Lung (tissue), 12 donors: ENCODE data around the gene PPM1F. TPM values are rescaled to one million over a fixed set of nuclear protein-coding genes. Genes with fewer than 3 reads are reported as not detected.

ENCODE experiments used
- ATAC-seq: fragments of 200-7000 bp; cut with Tn5 transposase; one replicate; pipeline ENCODE4 v1.9.1; 2020; ENCODE audit warnings: moderate number of reproducible peaks; ENCODE audit not compliant: insufficient read depth, low FRiP score
- DNase-seq, 3 donors: peaks; one replicate each; pipeline ENCODE4 v3.0.0-alpha.2; 2013 to 2017
- H3K27ac ChIP-seq, 2 donors: one replicate each; pipeline ENCODE4 v1.5.1; 2013; ENCODE audit warnings: mild to moderate bottlenecking in 2 of 2, moderate library complexity in 2 of 2, control low read depth in 1 of 2, inconsistent platforms in 1 of 2, low read depth in 1 of 2, low read length in 1 of 2
- H3K27me3 ChIP-seq, 3 donors: one replicate each; pipeline ENCODE4 v1.5.1; 2013; ENCODE audit warnings: low read length in 2 of 3; ENCODE audit not compliant: control insufficient read depth in 3 of 3, insufficient read depth in 3 of 3
- H3K36me3 ChIP-seq, 4 donors: one replicate each; pipeline ENCODE4 v1.5.1; 2013; ENCODE audit warnings: low read length in 4 of 4, mild to moderate bottlenecking in 1 of 4, moderate library complexity in 1 of 4; ENCODE audit not compliant: control insufficient read depth in 4 of 4, insufficient read depth in 4 of 4
- H3K4me1 ChIP-seq, 5 donors: one replicate each; pipeline ENCODE4 v1.5.1; 2013; ENCODE audit warnings: low read length in 5 of 5, mild to moderate bottlenecking in 2 of 5, moderate library complexity in 1 of 5; ENCODE audit not compliant: control insufficient read depth in 5 of 5, insufficient read depth in 5 of 5
- H3K4me3 ChIP-seq: one replicate; pipeline ENCODE4 v1.5.1; 2013; ENCODE audit warnings: mild to moderate bottlenecking, control low read depth, moderate library complexity
- H3K9ac ChIP-seq, 2 donors: one replicate each; pipeline ENCODE4 v1.5.1; 2013; ENCODE audit warnings: low read length in 2 of 2, control low read depth in 1 of 2; ENCODE audit not compliant: insufficient read depth in 1 of 2
- H3K9me3 ChIP-seq, 4 donors: one replicate each; pipeline ENCODE4 v1.5.1; 2013; ENCODE audit warnings: low read length in 3 of 4, mild to moderate bottlenecking in 1 of 4, moderate library complexity in 1 of 4; ENCODE audit not compliant: control insufficient read depth in 4 of 4, insufficient read depth in 3 of 4
- WGBS, 2 donors: extraction: QIAGEN DNeasy Blood & Tissue Kit; methylation state at CpG; one replicate each; pipeline ENCODE4 v1.1.7; 2013; 5-methylcytosine and 5-hydroxymethylcytosine counted together
- polyA plus RNA-seq, 2 donors: library from polyadenylated mRNA; stranded (reverse); fragments of 200-250 nt; gene quantifications; one replicate each; pipeline ENCODE4 v1.2.1, GENCODE V29; 2013
- total RNA-seq, 2 donors: library from RNA; depleted of rRNA in 1 of 2; stranded (reverse); fragments of >200 nt in 1 of 2; gene quantifications; one replicate each; pipeline ENCODE4 v1.2.1, GENCODE V29; 2014 to 2021
- TF ChIP-seq, protein P1 (sequence below): IDR thresholded peaks from 2 replicates; pipeline ENCODE4 v1.5.1; 2012; ENCODE audit warnings: mild to moderate bottlenecking; ENCODE audit errors: control extremely low read depth, extremely low read depth
- donor health status: control.
- donor health status: control.
- donor health status: Bipolar disorder and iron deficiency.
- donor health status: healthy.
- donor health status: DM: yes; HTN: yes; CAD: no.

PPM1F gene
- total and polyA plus RNA-seq, 4 donors: 25.8 to 62.4 (median 32.6) TPM

DNA sequence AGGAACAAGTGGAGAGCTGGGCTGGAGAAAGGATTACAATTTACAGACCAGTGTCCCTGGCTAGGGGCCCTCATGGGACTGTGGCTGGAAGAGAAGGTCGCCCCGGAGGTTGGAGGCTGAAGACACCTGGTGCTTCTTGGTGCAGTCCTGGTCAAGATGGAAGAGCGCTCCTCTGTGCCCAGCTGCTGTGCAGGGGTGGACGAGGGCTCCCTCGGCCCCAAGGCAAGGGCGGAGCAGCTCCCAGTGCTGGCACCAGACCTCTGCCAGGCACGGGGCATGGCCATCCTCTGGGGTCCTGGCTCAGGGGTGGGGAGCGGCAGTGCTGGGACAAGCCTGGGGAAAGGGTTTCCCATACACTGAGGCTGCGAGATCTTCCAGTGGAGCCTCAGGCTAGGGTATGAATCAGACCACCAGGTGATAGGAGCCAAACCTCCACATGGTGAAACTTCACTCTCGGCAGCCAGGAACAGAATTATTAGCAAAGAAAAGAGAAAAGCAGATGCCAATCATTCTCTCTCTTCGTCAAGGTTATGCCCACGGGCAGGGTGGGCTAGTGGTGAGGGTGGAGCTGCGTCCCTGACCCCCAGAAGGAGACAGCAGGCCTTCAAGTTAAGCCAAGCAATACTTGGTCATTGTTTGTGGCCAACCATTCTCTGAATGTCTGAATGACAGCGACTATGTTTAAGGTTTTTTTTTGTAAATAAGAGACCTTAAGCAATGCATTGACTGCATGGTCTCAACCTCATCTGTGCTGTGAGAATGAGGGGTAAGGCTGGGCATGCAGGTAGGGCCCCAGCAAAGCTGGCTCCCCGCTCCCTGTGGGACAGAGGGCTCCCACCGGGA, 32.1 kb downstream of the PPM1F start:
- Histone ChIP-seq H3K27me3 (no peaks in the 10 kb centered on the region), H3K4me3 (no peak overlapping the region), H3K9ac (no peak overlapping the region), H3K9me3 (no peaks in the 10 kb centered on the region), H3K36me3 (peaks cover 0 to 39% (median 0%) of the 10 kb centered on the region in 4 donors), H3K4me1 (peaks cover 0 to 9% (median 3%) of the 10 kb centered on the region in 5 donors), H3K27ac (no peak overlapping the region)
- no peak for DNase-seq
- TF ChIP-seq, protein P1, sequence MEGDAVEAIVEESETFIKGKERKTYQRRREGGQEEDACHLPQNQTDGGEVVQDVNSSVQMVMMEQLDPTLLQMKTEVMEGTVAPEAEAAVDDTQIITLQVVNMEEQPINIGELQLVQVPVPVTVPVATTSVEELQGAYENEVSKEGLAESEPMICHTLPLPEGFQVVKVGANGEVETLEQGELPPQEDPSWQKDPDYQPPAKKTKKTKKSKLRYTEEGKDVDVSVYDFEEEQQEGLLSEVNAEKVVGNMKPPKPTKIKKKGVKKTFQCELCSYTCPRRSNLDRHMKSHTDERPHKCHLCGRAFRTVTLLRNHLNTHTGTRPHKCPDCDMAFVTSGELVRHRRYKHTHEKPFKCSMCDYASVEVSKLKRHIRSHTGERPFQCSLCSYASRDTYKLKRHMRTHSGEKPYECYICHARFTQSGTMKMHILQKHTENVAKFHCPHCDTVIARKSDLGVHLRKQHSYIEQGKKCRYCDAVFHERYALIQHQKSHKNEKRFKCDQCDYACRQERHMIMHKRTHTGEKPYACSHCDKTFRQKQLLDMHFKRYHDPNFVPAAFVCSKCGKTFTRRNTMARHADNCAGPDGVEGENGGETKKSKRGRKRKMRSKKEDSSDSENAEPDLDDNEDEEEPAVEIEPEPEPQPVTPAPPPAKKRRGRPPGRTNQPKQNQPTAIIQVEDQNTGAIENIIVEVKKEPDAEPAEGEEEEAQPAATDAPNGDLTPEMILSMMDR: no peak
- 86 to 89% methylated on average over 16 of the region's 16 CpGs for whole genome bisulfite sequencing, 2 donors
- no peak for ATAC-seq

DNA sequence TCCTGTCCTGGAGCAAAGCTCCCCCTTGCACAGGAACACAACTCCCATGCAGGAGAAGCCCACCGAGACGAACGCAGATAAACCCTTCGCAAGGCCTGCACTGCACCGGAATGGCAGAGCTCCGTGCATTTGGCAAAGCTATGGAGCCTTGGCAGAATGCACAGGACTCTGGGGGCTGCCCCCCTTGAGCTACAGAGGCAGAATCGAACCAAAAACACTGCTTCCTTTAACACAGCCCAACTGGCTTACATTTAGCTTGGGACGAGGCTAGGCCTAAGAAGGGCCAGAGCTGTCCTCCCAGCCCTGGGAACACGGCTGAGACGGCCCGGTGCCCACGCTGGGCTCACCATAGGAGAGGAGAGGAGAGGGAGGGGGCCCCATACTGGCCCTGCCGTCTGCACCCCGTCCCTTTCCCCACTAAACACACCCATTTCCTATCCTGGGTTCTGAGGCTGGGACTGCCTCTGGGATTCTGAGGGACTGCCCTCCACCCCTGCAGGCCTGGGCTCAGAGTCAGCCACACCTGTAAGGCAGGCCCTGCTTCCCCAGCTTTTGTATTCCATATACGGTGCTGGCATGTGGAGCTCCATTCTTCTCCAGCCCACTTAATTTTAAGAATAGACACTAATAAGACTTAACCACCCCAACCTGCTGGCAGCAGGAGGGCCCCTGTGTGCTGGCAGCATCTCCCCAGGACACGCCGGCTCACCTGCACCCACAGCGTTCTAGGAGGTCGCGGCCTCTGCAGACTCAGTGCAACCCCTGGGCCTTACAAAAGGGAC, 32.9 kb downstream of the PPM1F start:
- H3K9me3 ChIP-seq: no peaks in the 10 kb centered on the region
- H3K4me1 ChIP-seq: peaks cover 0 to 9% (median 3%) of the 10 kb centered on the region in 5 donors
- no peak overlapping the region for H3K4me3 ChIP-seq
- H3K9ac ChIP-seq: no peak overlapping the region
- 83 to 93% methylated on average over 20 of the region's 20 CpGs for WGBS, 2 donors
- no peaks in the 10 kb centered on the region for H3K27me3 ChIP-seq
- H3K36me3 ChIP-seq: peaks cover 0 to 33% (median 0%) of the 10 kb centered on the region in 4 donors
- TF ChIP-seq, protein P1: no peak
- DNase-seq (no peak), ATAC-seq (no peak)
- no peak overlapping the region for H3K27ac ChIP-seq

DNA sequence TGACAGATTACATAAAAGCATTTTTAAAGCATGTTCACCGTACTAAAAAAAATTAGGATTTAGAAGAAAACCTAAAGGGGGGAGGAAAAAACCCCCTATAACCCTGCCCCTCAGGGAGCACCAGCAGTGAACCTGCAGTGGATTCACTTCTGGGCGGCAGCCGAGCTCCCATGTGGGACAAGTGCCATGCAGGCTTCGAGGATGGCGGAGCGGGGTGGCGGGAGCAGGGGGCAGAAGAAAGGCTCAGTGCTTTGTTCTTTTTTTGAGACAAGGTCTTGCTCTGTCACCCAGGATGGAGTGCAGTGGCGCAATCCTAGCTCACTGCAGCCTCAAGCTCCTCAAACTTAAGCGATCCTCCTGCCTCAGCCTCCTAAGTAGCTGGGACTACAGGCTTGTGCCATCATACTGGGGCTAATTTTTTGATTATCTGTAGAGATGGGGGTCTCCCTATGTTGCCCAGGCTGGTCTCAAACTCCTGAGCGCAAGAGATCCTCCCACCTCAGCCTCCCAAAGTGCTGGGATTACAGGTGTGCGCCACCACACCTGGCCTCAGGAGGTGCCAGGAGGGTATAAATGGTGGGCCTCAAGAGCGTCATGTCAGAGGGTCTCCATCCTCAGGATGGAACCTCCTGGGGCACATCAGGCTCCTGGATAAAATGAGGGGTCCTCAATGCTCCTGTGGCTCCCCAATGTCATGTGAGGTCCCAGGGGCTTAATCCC, 34.0 kb downstream of the PPM1F start:
- Histone ChIP-seq H3K9me3 (no peaks in the 10 kb centered on the region), H3K4me1 (peaks cover 0 to 9% (median 3%) of the 10 kb centered on the region in 5 donors), H3K36me3 (peaks cover 0 to 31% (median 0%) of the 10 kb centered on the region in 4 donors), H3K4me3 (no peak overlapping the region), H3K27me3 (no peaks in the 10 kb centered on the region), H3K27ac (no peak overlapping the region), H3K9ac (no peak overlapping the region)
- DNase-seq (no peak), ATAC-seq (no peak)
- 93 to 97% methylated on average over 12 of the region's 12 CpGs for WGBS, 2 donors
- TF ChIP-seq, protein P1: no peak
